Adrenal gland (tissue), 5 donors: Measurements from ENCODE around the gene PHYH.

Experiments
- CTCF ChIP-seq, 6 experiments: fragments of 450-650 bp in 4 of 6; fragments of 200-600 bp in 2 of 6; sonication (generic) in 1 of 6; IDR thresholded peaks; 1 replicate in 5 of 6; 2 replicates in 1 of 6; pipeline versions ENCODE4 v1.5.1 to v1.8.0; 2016 to 2021; ENCODE audit warnings: antibody characterized with exemption in 6 of 6, mild to moderate bottlenecking in 2 of 6, moderate library complexity in 1 of 6
- POLR2A ChIP-seq, 2 donors: fragments of 450-650 bp; IDR thresholded peaks; one replicate each; pipeline ENCODE4 v1.6.1; 2017; ENCODE audit warnings: antibody characterized with exemption in 2 of 2, mild to moderate bottlenecking in 2 of 2, moderate library complexity in 1 of 2
- donor health status: DM: no; HTN: no; CAD: no.

GRCh38 chr10:13337128-13337826, 37.4 kb upstream of the PHYH start:
- TF ChIP-seq POLR2A (IDR thresholded peaks at IDR 0.05): no peak
- TF ChIP-seq CTCF (IDR thresholded peaks at IDR 0.05): no peak
